Mammary epithelial cell (primary cell): ENCODE measurements around the gene ORAI3.

ENCODE experiments used
- CTCF ChIP-seq, 2 donors: IDR thresholded peaks in 1 of 2; conservative IDR thresholded peaks in 1 of 2; 2 replicates each; pipeline ENCODE4 v1.5.1; 2011 to 2012; ENCODE audit warnings: inconsistent platforms in 2 of 2, low read length in 2 of 2, mild to moderate bottlenecking in 2 of 2, control low read depth in 1 of 2, low read depth in 1 of 2; ENCODE audit not compliant: insufficient read depth in 1 of 2; ENCODE audit errors: extremely low read depth in 1 of 2
- EZH2 ChIP-seq: IDR thresholded peaks from 2 replicates; pipeline ENCODE4 v1.6.1; 2012; ENCODE audit warnings: low read length, inconsistent platforms, borderline replicate concordance

GRCh38 chr16:30987581-30988190, 38.8 kb downstream of the ORAI3 start:
- TF ChIP-seq CTCF (conservative IDR thresholded peaks at IDR 0.05 in 1 of 2, IDR thresholded peaks at IDR 0.05 in 1 of 2; ENCODE audit: extremely low read depth in 1 of 2, insufficient read depth in 1 of 2, low read depth in 1 of 2, low read length in 2 of 2) = no peak
- TF ChIP-seq EZH2 = no peak
